K562 (cell line): ENCODE results near the gene HNF4A. TPM values are rescaled to one million over a fixed set of nuclear protein-coding genes. Genes with fewer than 3 reads are reported as not detected.

Source experiments
- ATAC-seq: fragments of 200-7000 bp; cut with Tn5 transposase; 3 replicates; pipeline ENCODE4 v1.9.1; 2020; ENCODE audit warnings: moderate library complexity
- BruUV-seq: library from RNA; stranded (reverse); fragments of 400-500 nt; replicated peaks from 2 replicates; lab custom pipeline; 2021; lab: Mats Ljungman, UMichigan
- CTCF ChIA-PET: fragments of 300-600 bp; formaldehyde crosslinking; extraction: SDS; loops from one replicate; lab custom pipeline; 2021; ENCODE audit warnings: low intra/inter-chr PET ratio; lab: Yijun Ruan, JAX
- POLR2A ChIA-PET: fragments of 300-600, 350-650 bp; sonication (Branson Sonifier 250); formaldehyde crosslinking; extraction: SDS; loops from one replicate; lab custom pipeline; 2021; ENCODE audit warnings: antibody characterized with exemption, inconsistent platforms; lab: Yijun Ruan, JAX
- DNase-seq, 4 experiments: peaks; one replicate each; pipeline versions ENCODE4 v3.0.0 to v3.0.0-alpha.2; 2011 to 2018; ENCODE audit warnings: low spot score in 3 of 4, mixed read lengths in 3 of 4; ENCODE audit errors: extremely low read depth in 1 of 4
- FAIRE-seq: peaks from 2 replicates; lab custom pipeline; 2011; peaks lifted over from hg19 to GRCh38; lab: Jason Lieb, UNC
- H2AFZ ChIP-seq: 2 replicates; pipeline ENCODE4 v1.6.0; 2011; ENCODE audit warnings: low read depth, low read length, control low read depth, inconsistent platforms
- H3K27ac ChIP-seq: fragments of 200-600 bp; 3 replicates; pipeline ENCODE4 v1.8.0; 2011; ENCODE audit warnings: low read depth, mild to moderate bottlenecking, control low read depth, inconsistent platforms, low read length, moderate library complexity, mixed read lengths; ENCODE audit errors: extremely low read depth
- H3K27me3 ChIP-seq, 2 experiments: fragments of 300-600 bp in 1 of 2; 2 replicates in 1 of 2; 3 replicates in 1 of 2; pipeline versions ENCODE4 v1.6.0 to v1.8.0; 2011; ENCODE audit warnings: inconsistent platforms in 2 of 2, low read length in 2 of 2, mild to moderate bottlenecking in 1 of 2, mixed read lengths in 1 of 2, moderate library complexity in 1 of 2; ENCODE audit not compliant: control insufficient read depth in 2 of 2, insufficient read depth in 2 of 2
- H3K36me3 ChIP-seq: fragments of 300-600 bp; 3 replicates; pipeline ENCODE4 v1.8.0; 2011; ENCODE audit warnings: mild to moderate bottlenecking, low read length, inconsistent platforms; ENCODE audit not compliant: control insufficient read depth, insufficient read depth
- H3K4me1 ChIP-seq, 2 experiments: fragments of 200-600 bp in 1 of 2; replicated peaks in 1 of 2; 2 replicates in 1 of 2; 3 replicates in 1 of 2; pipeline versions ENCODE4 v1.5.1 to v1.8.0; 2011; ENCODE audit warnings: inconsistent platforms in 2 of 2, low read length in 2 of 2, mild to moderate bottlenecking in 1 of 2, mixed read lengths in 1 of 2, moderate library complexity in 1 of 2; ENCODE audit not compliant: control insufficient read depth in 2 of 2, insufficient read depth in 2 of 2
- H3K4me2 ChIP-seq: 2 replicates; pipeline ENCODE4 v1.6.1; 2011; ENCODE audit warnings: low read length, control low read depth, inconsistent platforms, mixed read lengths; ENCODE audit not compliant: insufficient read depth
- H3K4me3 ChIP-seq: fragments of 200-600 bp; sonication (generic), shearing (Covaris generic); 2 replicates; pipeline ENCODE4 v1.5.1; 2016; ENCODE audit warnings: control low read depth, inconsistent platforms
- H3K79me2 ChIP-seq: fragments of 200-600 bp; 3 replicates; pipeline ENCODE4 v1.8.0; 2011; ENCODE audit warnings: low read length, inconsistent platforms; ENCODE audit not compliant: control insufficient read depth, insufficient read depth
- H3K9ac ChIP-seq, 2 experiments: 2 replicates each; pipeline versions ENCODE4 v1.6.0 to v1.6.1; 2011; ENCODE audit warnings: low read depth in 2 of 2, low read length in 2 of 2, control low read depth in 1 of 2, inconsistent platforms in 1 of 2, mild to moderate bottlenecking in 1 of 2, mixed read lengths in 1 of 2; ENCODE audit not compliant: insufficient read depth in 1 of 2
- H3K9me1 ChIP-seq: one replicate; pipeline ENCODE4 v1.6.0; 2011; ENCODE audit warnings: inconsistent platforms, mild to moderate bottlenecking, low read length, moderate library complexity; ENCODE audit not compliant: control insufficient read depth, insufficient read depth
- H3K9me3 ChIP-seq: replicated peaks from 2 replicates; pipeline ENCODE4 v1.5.1; 2011; ENCODE audit warnings: low read depth, low read length, inconsistent platforms; ENCODE audit not compliant: control insufficient read depth, insufficient read depth
- H4K20me1 ChIP-seq: replicated peaks from 2 replicates; pipeline ENCODE4 v1.6.1; 2011; ENCODE audit warnings: low read length, inconsistent platforms, mixed read lengths; ENCODE audit not compliant: control insufficient read depth, insufficient read depth
- ATF1 ChIP-seq, 2 experiments: fragments of 450-650 bp in 1 of 2; IDR thresholded peaks; 2 replicates each; pipeline ENCODE4 v1.6.1; 2016; ENCODE audit warnings: missing compliant biosample characterization in 1 of 2, missing genetic modification characterization in 1 of 2
- DNMT1 ChIP-seq: fragments of 450-650 bp; IDR thresholded peaks from 2 replicates; pipeline ENCODE4 v1.6.1; 2016; ENCODE audit warnings: antibody characterized with exemption, mild to moderate bottlenecking
- E2F6 ChIP-seq, 2 experiments: IDR thresholded peaks; 2 replicates each; pipeline ENCODE4 v1.6.1; 2011; ENCODE audit warnings: borderline replicate concordance in 1 of 2, control low read depth in 1 of 2, low read depth in 1 of 2, low read length in 1 of 2, mild to moderate bottlenecking in 1 of 2, mixed read lengths in 1 of 2, moderate library complexity in 1 of 2; ENCODE audit not compliant: insufficient read depth in 1 of 2, insufficient read length in 1 of 2, poor library complexity in 1 of 2, severe bottlenecking in 1 of 2; ENCODE audit errors: extremely low read depth in 1 of 2
- FOS ChIP-seq: IDR thresholded peaks from 3 replicates; pipeline ENCODE4 v1.6.1; 2011; ENCODE audit not compliant: insufficient read length; ENCODE audit errors: extremely low read depth
- GATA2 ChIP-seq: sonication (generic); formaldehyde crosslinking; IDR thresholded peaks from 2 replicates; pipeline ENCODE4 v1.4.0; 2020; ENCODE audit warnings: mild to moderate bottlenecking, missing genetic modification reagents
- HDAC1 ChIP-seq, 2 experiments: fragments of 450-650 bp; IDR thresholded peaks; 2 replicates each; pipeline ENCODE4 v1.6.1; 2016 to 2017; ENCODE audit warnings: inconsistent platforms in 1 of 2, mild to moderate bottlenecking in 1 of 2, moderate library complexity in 1 of 2
- MIER1 ChIP-seq: fragments of 450-650 bp; IDR thresholded peaks from 2 replicates; pipeline ENCODE4 v1.6.1; 2016; ENCODE audit warnings: antibody characterized with exemption, mild to moderate bottlenecking, low read depth
- NFATC3 ChIP-seq: fragments of 450-650 bp; IDR thresholded peaks from 2 replicates; pipeline ENCODE4 v1.6.1; 2017; ENCODE audit warnings: mild to moderate bottlenecking
- SOX6 ChIP-seq: fragments of 450-650 bp; IDR thresholded peaks from 2 replicates; pipeline ENCODE4 v1.6.1; 2014; ENCODE audit warnings: mild to moderate bottlenecking
- ZBED1 ChIP-seq: IDR thresholded peaks from 2 replicates; pipeline ENCODE4 v1.6.1; 2014
- ZNF561 ChIP-seq: fragments of 450-650 bp; formaldehyde crosslinking; conservative IDR thresholded peaks from 2 replicates; pipeline ENCODE4 v1.4.0; 2020; ENCODE audit warnings: mild to moderate bottlenecking, moderate library complexity
- ZNF589 ChIP-seq: fragments of 200-800 bp; sonication (Bioruptor generic); IDR thresholded peaks from 2 replicates; pipeline ENCODE4 v1.6.1; 2016; ENCODE audit warnings: low read depth, missing genetic modification characterization, missing compliant biosample characterization
- ZSCAN29 ChIP-seq: fragments of 450-650 bp; IDR thresholded peaks from 2 replicates; pipeline ENCODE4 v1.6.1; 2017
- WGBS: fragments of 100-300 bp; shearing (Covaris generic); methylation state at CpG from one replicate; pipeline ENCODE4 v1.1.6; 2016; ENCODE audit warnings: low coverage, mixed read lengths; ENCODE audit not compliant: insufficient coverage; ENCODE audit errors: missing lambda C conversion rate; 5-methylcytosine and 5-hydroxymethylcytosine counted together
- in situ Hi-C: fragments of 300-500 bp; cut with MboI; formaldehyde crosslinking; loops from 4 replicates; pipeline ENCODE4 v1.15.0; 2018; ENCODE audit warnings: inconsistent platforms, mixed read lengths
- intact Hi-C: fragments of 100-400 bp; cut with micrococcal nuclease; formaldehyde crosslinking; loops from 2 replicates; pipeline ENCODE4 v1.14.2; 2022
- polyA plus RNA-seq, 8 experiments: library from polyadenylated mRNA; depleted of rRNA in 4 of 8; stranded (reverse) in 5 of 8; unstranded in 3 of 8; fragments of >200 nt; fragmentation: Nextera tagmentation in 2 of 8; fragmentation: Illumina TruSeq in 1 of 8; extraction: Ambion mirVana in 2 of 8; extraction: Trizol in 1 of 8; gene quantifications; 2 replicates each; pipeline versions ENCODE4 v1.2.1 to v1.2.3, GENCODE V29; 2011 to 2014; ENCODE audit warnings: inconsistent platforms in 1 of 8, missing spikeins in 1 of 8
- total RNA-seq, 7 experiments: library from RNA; depleted of rRNA in 6 of 7; stranded (reverse); fragments of >200 nt in 6 of 7; fragmentation: Illumina TruSeq in 2 of 7; extraction: Trizol in 2 of 7; gene quantifications; 2 replicates each; pipeline versions ENCODE4 v1.2.1 to v1.2.3, GENCODE V29; 2011 to 2021; ENCODE audit warnings: low replicate concordance in 1 of 7
- TF ChIP-seq, protein P1 (sequence below), 2 experiments: fragments of 250-450 bp in 1 of 2; fragments of 450-650 bp in 1 of 2; sonication (Bioruptor Pico) in 1 of 2; IDR thresholded peaks; 2 replicates each; pipeline versions ENCODE4 v1.6.1 to v1.8.0; 2016 to 2021; ENCODE audit warnings: mild to moderate bottlenecking in 2 of 2, moderate library complexity in 2 of 2, missing compliant biosample characterization in 1 of 2, missing genetic modification characterization in 1 of 2
- TF ChIP-seq, protein P2 (sequence below): conservative IDR thresholded peaks from 2 replicates; pipeline ENCODE4 v1.6.1; 2011; ENCODE audit warnings: low read depth, mild to moderate bottlenecking, low read length; ENCODE audit not compliant: control insufficient read depth

Gene HNF4A
- total and polyA plus RNA-seq, 9 of the 15 experiments (the other 6 are each of a cell fraction or from before 2014, with no cell fraction given), result 0.03 to 0.27 (median 0.08) TPM; not detected in 5

- Histone ChIP-seq H3K9me3 (no peaks in the 10 kb centered on the region), H3K9ac (peak overlapping the region in 1 of 2 experiments; percentile 70; a peak in 1 of 4 replicates), H3K9me1 (no peaks in the 10 kb centered on the region), H2AFZ (0 out of 2 replicates have a peak overlapping the region, but pooled peaks have one; percentile 14), H3K27me3 (peaks cover 0 to 17% of the 10 kb centered on the region in 2 experiments; a peak in 2 of 5 replicates), H4K20me1 (no peaks in the 10 kb centered on the region), H3K4me1 (peaks cover 19 to 28% of the 10 kb centered on the region in 2 experiments), H3K27ac (no peak overlapping the region; the same call in 2 of the 3 replicates), H3K4me2 (peak overlapping the region; percentile 29), H3K4me3 (no peak overlapping the region), H3K79me2 (no peaks in the 10 kb centered on the region), H3K36me3 (no peaks in the 10 kb centered on the region)
- 18% methylated on average over 15 of the region's 15 CpGs for WGBS
- POLR2A ChIA-PET, result interaction anchor here (0.6 to 1.6 kb wide), 4 partner anchors 23 to 668 kb away, joined by 3 to 6 read pairs (median 4); no protein-coding TSS in a partner anchor
- peak; percentile 81 for ATAC-seq
- CTCF ChIA-PET, result interaction anchor here (0.6 kb wide), 1 partner anchor 871 kb away, joined by 7 read pairs; no protein-coding TSS in a partner anchor
- intact Hi-C loops (no loop called here), in situ Hi-C loops (no loop called here)
- FAIRE-seq, result peak; percentile 94
- DNase-seq, result peak; percentile 39 to 80 (median 60)
- BruUV-seq, result no TSS peak
- TF ChIP-seq DNMT1 (no peak), E2F6 (IDR thresholded peaks at IDR 0.05; ENCODE audit: borderline replicate concordance in 1 of 2, extremely low read depth in 1 of 2, insufficient read depth in 1 of 2, insufficient read length in 1 of 2, low read depth in 1 of 2, low read length in 1 of 2, poor library complexity in 1 of 2, severe bottlenecking in 1 of 2) (no peak), ZBED1 (no peak), ZNF589 (CRISPR knock-in tag) (peak; percentile 55; the same call in 1 of the 2 replicates), GATA2 (CRISPR knock-in tag) (peak; percentile 56; the same call in 1 of the 2 replicates), MIER1 (no peak), ZNF561 (CRISPR knock-in tag) (no peak), HDAC1 (IDR thresholded peaks at IDR 0.05) (no peak), SOX6 (0 out of 2 replicates have a peak, but pooled peaks have one; percentile 33), NFATC3 (no peak), FOS (no peak), ATF1 (CRISPR knock-in tag; IDR thresholded peaks at IDR 0.05) (no peak), ATF1 (tag; IDR thresholded peaks at IDR 0.05) (0 out of 2 replicates have a peak, but pooled peaks have one; percentile 7), ZSCAN29 (no peak)
- TF ChIP-seq, protein P1, sequence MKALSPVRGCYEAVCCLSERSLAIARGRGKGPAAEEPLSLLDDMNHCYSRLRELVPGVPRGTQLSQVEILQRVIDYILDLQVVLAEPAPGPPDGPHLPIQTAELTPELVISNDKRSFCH (CRISPR knock-in tag; IDR thresholded peaks at IDR 0.05), result no peak
- TF ChIP-seq, protein P1 (tag; IDR thresholded peaks at IDR 0.05), result no peak; the same call in 1 of the 2 replicates
- TF ChIP-seq, protein P2, sequence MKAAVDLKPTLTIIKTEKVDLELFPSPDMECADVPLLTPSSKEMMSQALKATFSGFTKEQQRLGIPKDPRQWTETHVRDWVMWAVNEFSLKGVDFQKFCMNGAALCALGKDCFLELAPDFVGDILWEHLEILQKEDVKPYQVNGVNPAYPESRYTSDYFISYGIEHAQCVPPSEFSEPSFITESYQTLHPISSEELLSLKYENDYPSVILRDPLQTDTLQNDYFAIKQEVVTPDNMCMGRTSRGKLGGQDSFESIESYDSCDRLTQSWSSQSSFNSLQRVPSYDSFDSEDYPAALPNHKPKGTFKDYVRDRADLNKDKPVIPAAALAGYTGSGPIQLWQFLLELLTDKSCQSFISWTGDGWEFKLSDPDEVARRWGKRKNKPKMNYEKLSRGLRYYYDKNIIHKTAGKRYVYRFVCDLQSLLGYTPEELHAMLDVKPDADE, result no peak
Measured at GRCh38 chr20:44394702-44395460, 39.4 kb downstream of the HNF4A start.
